OCI-LY7 (cell line): Measurements from ENCODE around the gene OR52N1.

Source experiments
- CTCF ChIP-seq: fragments of 200-600 bp; sonication (generic); conservative IDR thresholded peaks from 2 replicates; pipeline ENCODE4 v1.5.1; 2014; ENCODE audit warnings: mild to moderate bottlenecking, antibody characterized with exemption, low read length, moderate library complexity, mixed read lengths
- EZH2phosphoT487 ChIP-seq: fragments of 200-600 bp; sonication (generic); IDR thresholded peaks from 2 replicates; pipeline ENCODE4 v1.6.1; 2018; ENCODE audit warnings: low read depth, borderline replicate concordance, mild to moderate bottlenecking, mixed run types, antibody characterized with exemption, low read length, moderate library complexity, mixed read lengths

- TF ChIP-seq CTCF (no peak), EZH2phosphoT487 (no peak)
Measured at GRCh38 chr11:5803982-5804381, 12.9 kb upstream of the OR52N1 start.
